Muscle of back (tissue), 11 donors: Measurements from ENCODE around the gene ADGRG3. TPM values are rescaled to one million over a fixed set of nuclear protein-coding genes. Genes with fewer than 3 reads are reported as not detected.
"Not testable (repeated sequence)": the region's sequence is repeated elsewhere in the genome, so short reads cannot be mapped to it uniquely, and the experiment has no call there.

Source experiments
- DNase-seq, 3 donors: peaks; one replicate each; pipeline versions ENCODE4 v3.0.0 to v3.0.0-alpha.2; 2013
- polyA plus RNA-seq, 10 donors: library from polyadenylated mRNA; unstranded; fragments of 120-200 nt; gene quantifications; one replicate each; pipeline ENCODE4 v1.2.1, GENCODE V29; 2013; ENCODE audit not compliant: insufficient read length in 10 of 10

The ADGRG3 gene
- polyA plus RNA-seq, 10 donors = 0.08 to 0.56 (median 0.19) TPM

DNA sequence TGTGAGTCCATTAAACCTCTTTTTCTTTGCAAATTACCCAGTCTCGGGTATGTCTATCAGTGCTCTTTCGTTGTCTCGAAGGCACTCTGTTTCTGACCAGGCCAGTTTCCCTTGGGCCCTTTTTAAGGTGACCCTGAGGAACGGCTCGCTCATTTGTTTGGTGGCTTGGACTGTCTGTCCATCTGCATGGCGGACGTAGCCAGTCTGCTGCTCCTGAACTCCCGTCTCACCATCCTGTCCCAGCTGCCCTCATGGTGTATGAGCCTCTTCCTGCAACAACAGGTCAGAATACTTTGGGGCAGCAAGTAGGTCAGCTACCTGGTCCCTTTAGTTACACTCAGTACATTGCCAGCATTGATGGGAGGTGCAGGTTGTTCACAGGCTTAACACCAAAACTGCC lies 45.5 kb downstream of the ADGRG3 start:
- DNase-seq = no peak

GRCh38 chr16:57714047-57714446 lies 45.9 kb downstream of the ADGRG3 start:
- no peak for DNase-seq

GRCh38 chr16:57720142-57720575 lies 52.1 kb downstream of the ADGRG3 start:
- DNase-seq = peak in 2 of 3 donors; percentile 13 to 34

GRCh38 chr16:57721356-57722209 lies 53.5 kb downstream of the ADGRG3 start:
- DNase-seq = no peak

GRCh38 chr16:57722210-57722499 lies 54.0 kb downstream of the ADGRG3 start:
- DNase-seq = no peak

DNA sequence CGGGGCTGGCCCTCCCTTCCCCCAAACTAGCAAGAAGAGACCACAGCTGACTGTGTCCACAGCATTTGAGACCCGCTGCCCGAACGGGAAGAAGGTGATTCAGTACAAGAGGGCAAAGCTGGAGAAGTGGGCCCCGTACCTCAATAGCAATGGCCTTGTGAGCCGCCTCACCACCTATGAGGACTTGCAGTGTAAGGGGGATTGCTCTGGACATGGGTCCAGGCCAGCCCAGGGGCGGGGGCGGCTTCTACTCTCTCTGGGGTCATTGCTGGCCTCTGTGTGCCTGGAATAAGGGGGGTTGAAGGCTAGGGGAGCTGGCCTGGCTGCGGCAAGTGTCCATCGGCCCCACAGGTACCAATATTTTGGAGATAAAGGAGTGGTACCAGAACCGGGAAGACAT lies 54.5 kb downstream of the ADGRG3 start:
- DNase-seq = no peak

DNA sequence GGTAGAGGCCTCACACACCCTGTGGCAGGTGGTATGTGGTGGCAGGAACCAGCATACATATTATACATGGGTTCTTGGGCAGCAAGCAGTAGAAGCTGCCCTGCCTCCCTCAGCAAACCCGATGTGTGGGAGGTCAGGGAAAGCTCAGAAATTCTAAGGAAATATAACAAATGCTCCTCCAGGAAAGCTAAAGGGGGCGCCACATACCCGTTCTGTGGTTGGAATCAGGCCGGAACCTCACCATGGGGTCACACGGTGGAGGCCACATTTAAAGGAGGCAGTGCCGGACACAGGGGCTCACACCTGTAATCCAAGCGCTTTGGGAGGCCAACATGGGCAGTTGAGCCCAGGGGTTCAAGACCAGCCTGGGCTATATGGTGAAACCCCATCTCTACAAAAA lies 55.1 kb downstream of the ADGRG3 start:
- DNase-seq = no peak

GRCh38 chr16:57724531-57724930 lies 56.4 kb downstream of the ADGRG3 start:
- DNase-seq = no peak

DNA sequence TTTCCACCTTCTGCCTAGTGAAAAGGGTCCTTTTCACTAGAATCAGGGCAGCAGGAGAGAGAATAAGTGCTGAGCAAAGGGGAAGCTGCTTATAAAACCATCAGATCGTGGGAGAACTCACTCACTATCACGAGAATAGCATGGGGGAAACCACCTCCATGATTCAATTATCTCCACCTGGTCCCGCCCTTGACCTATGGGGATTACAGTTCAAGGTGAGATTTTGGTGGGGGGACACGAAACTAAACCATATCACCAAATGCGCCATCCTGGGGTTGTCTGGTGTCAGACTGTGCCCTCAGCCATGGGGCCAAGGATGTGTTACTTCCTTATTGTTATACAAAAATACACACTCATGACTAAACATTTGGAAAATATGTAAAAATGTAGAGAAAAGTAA lies 57.0 kb downstream of the ADGRG3 start:
- DNase-seq = no peak

DNA sequence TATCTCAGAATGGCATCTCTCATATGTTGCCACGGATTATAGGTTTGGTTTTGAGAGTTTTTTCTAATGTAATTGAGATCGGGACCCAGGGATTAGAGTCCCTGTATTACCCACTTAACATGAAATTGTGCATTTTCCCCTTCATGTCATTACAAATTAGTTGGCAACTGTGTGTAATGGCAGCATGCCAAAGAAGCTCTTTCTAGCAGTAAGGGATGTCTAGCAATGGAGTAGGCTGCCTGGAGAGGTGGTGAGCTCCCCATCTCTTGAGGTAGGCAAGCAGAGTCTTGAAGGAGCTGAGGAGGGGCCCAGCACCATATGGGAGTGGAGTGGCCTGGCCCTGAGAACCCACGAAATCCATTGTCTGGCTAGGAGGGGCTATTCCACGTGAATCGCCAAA lies 57.4 kb downstream of the ADGRG3 start:
- DNase-seq = no peak

- no peak for DNase-seq
Observed at GRCh38 chr16:57725976-57726375, 57.9 kb downstream of the ADGRG3 start.

GRCh38 chr16:57726433-57726947 lies 58.4 kb downstream of the ADGRG3 start:
- no peak for DNase-seq

GRCh38 chr16:57727610-57728009 lies 59.5 kb downstream of the ADGRG3 start:
- DNase-seq = no peak

DNA sequence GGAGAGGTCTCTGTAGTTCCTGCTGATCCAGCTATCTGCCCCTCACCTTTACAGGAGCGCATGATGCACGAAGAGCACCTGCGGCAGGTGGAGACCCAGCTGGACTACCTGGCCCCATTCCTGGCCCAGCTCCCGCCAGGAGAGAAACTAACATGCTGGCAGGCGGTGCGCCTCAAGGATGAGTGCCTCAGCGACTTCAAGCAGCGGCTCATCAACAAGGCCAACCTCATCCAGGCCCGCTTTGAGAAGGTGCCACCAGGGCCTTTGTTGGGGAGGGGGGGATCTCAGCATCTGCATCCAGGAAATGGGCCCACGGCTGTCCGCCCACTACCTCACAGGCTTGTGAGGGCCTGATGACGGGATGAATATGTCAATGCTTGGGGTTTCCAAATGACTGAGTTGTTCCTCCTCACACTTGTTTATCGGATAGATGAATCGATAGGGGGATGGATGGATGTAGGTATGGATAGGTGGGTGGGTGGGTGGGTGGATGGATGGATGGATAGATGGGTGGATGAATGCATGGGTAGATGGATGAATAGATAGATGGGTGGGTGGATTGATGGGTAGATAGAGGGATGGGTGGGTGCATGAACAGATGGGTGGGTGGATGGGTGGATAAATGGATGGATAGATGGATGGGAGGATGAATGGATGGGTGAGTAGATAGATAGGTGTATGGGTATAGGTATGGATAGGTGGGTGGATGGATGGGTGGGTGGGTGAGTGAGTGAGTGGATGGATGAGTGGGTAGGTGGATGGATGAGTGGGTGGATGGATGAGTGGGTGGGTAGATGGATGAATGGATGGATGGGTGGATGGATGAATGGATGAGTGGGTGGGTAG lies 60.5 kb downstream of the ADGRG3 start:
- no peak for DNase-seq

DNA sequence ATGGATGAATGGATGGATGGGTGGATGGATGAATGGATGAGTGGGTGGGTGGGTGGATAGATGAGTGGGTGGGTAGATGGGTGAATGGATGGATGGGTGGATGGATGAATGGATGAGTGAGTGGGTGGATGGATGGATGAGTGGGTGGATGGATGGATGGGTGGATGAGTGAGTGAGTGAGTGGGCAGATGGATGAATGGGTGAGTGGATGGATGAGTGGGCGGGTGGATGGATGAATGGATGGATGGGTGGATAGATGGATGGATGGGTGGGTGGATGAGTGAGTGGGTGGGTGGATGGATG lies 61.0 kb downstream of the ADGRG3 start:
- no peak for DNase-seq

GRCh38 chr16:57729852-57730251 lies 61.7 kb downstream of the ADGRG3 start:
- DNase-seq = not testable (repeated sequence)

DNA sequence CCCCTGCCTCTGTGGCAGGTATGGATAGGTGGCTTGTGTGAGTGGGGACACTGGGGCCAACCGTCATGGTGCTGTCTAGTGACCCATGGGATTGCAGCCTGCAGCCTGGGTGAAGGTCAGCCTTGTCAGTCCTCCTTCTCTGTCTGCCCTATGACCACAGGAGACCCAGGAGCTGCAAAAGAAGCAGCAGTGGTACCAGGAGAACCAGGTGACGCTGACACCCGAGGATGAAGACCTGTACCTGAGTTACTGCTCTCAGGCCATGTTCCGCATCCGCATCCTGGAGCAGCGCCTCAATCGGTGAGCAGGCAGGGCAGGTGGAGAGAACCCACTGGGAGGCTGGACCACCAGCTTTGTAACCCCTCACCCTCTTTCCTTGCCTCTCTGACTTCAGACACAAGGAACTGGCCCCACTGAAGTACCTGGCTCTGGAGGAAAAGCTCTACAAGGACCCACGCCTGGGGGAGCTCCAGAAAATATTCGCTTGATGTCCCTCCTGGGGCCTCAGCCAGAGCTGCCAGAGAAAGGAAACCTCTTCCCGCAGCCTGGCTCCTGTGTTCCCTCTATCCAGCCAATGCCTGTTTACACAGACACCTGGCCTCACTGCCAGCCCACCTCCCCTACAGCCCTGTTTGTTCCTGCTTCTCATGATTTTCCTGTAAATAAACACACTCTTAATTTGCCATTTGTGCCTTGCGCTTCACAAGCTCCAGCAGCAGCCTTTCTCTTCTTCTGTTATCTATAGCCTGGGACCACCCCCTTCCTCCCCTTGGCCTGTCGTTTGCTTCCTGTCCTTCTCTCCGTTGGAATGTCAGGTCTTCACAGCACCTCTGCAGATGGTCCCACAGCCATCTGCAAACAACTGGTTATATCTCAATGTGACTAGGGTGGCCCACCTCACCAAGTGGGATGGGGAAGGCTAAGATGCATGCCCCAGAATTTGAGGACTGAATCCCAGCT lies 62.9 kb downstream of the ADGRG3 start:
- no peak for DNase-seq

- no peak for DNase-seq
Observed at GRCh38 chr16:57732037-57732436, 63.9 kb downstream of the ADGRG3 start.

GRCh38 chr16:57732714-57733113 lies 64.6 kb downstream of the ADGRG3 start:
- DNase-seq = no peak

GRCh38 chr16:57734308-57734924 lies 66.3 kb downstream of the ADGRG3 start:
- no peak for DNase-seq
